Left ventricle myocardium inferior (tissue), 1 donor: ENCODE data around the gene CRTC1. TPM values are rescaled to one million over a fixed set of nuclear protein-coding genes. Genes with fewer than 3 reads are reported as not detected.

Experiments used
- DNase-seq: peaks from one replicate; pipeline ENCODE4 v3.0.0-alpha.2; 2020
- H3K27ac ChIP-seq: fragments of 200-600 bp; replicated peaks from 2 replicates; pipeline ENCODE4 v1.8.0; 2021
- H3K27me3 ChIP-seq: fragments of 200-600 bp; 2 replicates; pipeline ENCODE4 v1.8.0; 2021; ENCODE audit warnings: low read depth
- H3K36me3 ChIP-seq: fragments of 200-600 bp; 2 replicates; pipeline ENCODE4 v1.8.0; 2021
- H3K4me1 ChIP-seq: fragments of 200-600 bp; 2 replicates; pipeline ENCODE4 v1.8.0; 2021
- H3K4me3 ChIP-seq: fragments of 200-600 bp; 2 replicates; pipeline ENCODE4 v1.8.0; 2021; ENCODE audit warnings: mild to moderate bottlenecking, moderate library complexity
- H3K9me3 ChIP-seq: fragments of 200-600 bp; replicated peaks from 2 replicates; pipeline ENCODE4 v1.8.0; 2021
- intact Hi-C: fragments of 100-400 bp; cut with micrococcal nuclease; formaldehyde crosslinking; loops from one replicate; pipeline ENCODE4 v1.11.0; 2022
- total RNA-seq: library from RNA; stranded (reverse); fragmentation: NEBNext Ultra II Directional; extraction: Animal tissue kit (Norgen Biotek cat#: 25700); gene quantifications from one replicate; pipeline ENCODE4 v1.2.1, GENCODE V29; 2021
- TF ChIP-seq, protein P1 (sequence below): fragments of 200-600 bp; IDR thresholded peaks from 2 replicates; pipeline ENCODE4 v1.8.0; 2021; ENCODE audit warnings: antibody characterized with exemption, mild to moderate bottlenecking, borderline replicate concordance
- donor health status: DM: no; HTN: yes; CAD: no; lungs with severe emphysema.

CRTC1 gene
- total RNA-seq, 1 donor from 2014 or later, result 9.7 TPM

DNA sequence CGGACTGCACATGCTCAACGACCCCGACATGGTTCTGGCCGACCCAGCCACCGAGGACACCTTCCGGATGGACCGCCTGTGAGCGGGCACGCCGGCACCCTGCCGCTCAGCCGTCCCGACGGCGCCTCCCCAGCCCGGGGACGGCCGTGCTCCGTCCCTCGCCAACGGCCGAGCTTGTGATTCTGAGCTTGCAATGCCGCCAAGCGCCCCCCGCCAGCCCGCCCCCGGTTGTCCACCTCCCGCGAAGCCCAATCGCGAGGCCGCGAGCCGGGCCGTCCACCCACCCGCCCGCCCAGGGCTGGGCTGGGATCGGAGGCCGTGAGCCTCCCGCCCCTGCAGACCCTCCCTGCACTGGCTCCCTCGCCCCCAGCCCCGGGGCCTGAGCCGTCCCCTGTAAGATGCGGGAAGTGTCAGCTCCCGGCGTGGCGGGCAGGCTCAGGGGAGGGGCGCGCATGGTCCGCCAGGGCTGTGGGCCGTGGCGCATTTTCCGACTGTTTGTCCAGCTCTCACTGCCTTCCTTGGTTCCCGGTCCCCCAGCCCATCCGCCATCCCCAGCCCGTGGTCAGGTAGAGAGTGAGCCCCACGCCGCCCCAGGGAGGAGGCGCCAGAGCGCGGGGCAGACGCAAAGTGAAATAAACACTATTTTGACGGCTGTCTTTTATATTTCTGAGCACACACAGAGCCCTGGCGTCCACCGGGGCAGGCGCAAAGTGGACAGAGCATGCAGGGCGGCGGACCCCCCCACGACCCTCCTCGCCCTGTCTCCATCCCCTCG is 94.0 kb downstream of the CRTC1 start:
- H3K9me3 ChIP-seq, result no peaks in the 10 kb centered on the region
- peaks cover 30% of the 10 kb centered on the region for H3K27me3 ChIP-seq
- peak overlapping the region; percentile 10 for H3K4me3 ChIP-seq
- DNase-seq, result no peak
- no peaks in the 10 kb centered on the region for H3K4me1 ChIP-seq
- TF ChIP-seq, protein P1, sequence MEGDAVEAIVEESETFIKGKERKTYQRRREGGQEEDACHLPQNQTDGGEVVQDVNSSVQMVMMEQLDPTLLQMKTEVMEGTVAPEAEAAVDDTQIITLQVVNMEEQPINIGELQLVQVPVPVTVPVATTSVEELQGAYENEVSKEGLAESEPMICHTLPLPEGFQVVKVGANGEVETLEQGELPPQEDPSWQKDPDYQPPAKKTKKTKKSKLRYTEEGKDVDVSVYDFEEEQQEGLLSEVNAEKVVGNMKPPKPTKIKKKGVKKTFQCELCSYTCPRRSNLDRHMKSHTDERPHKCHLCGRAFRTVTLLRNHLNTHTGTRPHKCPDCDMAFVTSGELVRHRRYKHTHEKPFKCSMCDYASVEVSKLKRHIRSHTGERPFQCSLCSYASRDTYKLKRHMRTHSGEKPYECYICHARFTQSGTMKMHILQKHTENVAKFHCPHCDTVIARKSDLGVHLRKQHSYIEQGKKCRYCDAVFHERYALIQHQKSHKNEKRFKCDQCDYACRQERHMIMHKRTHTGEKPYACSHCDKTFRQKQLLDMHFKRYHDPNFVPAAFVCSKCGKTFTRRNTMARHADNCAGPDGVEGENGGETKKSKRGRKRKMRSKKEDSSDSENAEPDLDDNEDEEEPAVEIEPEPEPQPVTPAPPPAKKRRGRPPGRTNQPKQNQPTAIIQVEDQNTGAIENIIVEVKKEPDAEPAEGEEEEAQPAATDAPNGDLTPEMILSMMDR, result no peak
- intact Hi-C loops, result no loop called here
- H3K27ac ChIP-seq, result no peak overlapping the region
- H3K36me3 ChIP-seq, result no peaks in the 10 kb centered on the region

DNA sequence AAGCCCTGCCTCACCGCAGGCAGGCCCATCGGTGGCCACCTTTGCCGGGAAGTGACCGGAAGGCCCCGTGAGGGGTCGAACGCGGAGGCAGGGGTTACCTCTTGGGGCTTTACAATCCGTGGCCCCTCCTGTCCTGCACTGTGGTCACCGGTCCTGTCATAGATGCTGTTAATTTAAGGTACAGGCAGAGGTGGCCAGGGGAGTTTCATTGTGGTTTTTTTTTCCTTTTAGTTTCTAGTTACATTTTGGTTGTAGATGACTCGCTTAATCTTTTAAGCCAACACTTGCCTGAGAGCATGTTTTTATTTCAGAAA is 94.6 kb downstream of the CRTC1 start:
- intact Hi-C loops, result no loop called here
- no peaks in the 10 kb centered on the region for H3K9me3 ChIP-seq
- H3K27me3 ChIP-seq, result peaks cover 32% of the 10 kb centered on the region
- no peaks in the 10 kb centered on the region for H3K4me1 ChIP-seq
- DNase-seq, result no peak
- no peak overlapping the region for H3K27ac ChIP-seq
- H3K36me3 ChIP-seq, result no peaks in the 10 kb centered on the region
- TF ChIP-seq, protein P1, result no peak
- peak overlapping the region; percentile 10 for H3K4me3 ChIP-seq

DNA sequence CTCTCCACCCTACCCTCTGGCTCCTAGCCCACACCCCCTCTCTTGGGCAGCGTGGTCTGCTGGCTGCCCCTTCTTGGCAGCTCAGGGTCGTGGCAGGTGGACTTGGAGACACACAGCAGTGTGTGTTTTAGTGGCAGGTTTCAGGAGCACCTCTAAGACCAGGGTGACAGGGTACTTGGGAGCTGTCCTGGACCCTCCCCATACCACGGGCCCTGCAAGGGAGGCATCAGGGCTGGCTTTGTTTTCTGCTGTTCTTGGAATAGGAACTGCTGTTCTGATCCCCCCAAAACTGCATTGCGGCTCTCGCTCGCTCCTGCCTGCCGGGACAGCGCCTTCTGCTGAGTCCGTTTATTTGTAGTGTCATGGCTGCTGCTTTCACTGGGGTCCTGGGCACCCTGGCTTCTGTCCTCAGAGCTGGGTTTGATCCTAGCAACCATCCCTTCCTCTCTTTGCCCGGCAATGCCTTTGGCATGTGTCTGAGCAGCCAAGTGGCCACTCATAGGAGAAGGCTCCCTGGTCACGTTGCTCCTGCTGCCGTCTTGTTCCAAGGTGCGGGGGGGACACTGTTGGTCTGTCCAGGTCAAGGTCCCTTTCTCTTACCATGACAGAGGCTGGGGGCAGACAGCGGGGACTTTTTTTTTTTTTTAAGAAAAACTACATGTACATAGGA is 95.5 kb downstream of the CRTC1 start:
- Histone ChIP-seq H3K9me3 (no peaks in the 10 kb centered on the region), H3K27ac (no peak overlapping the region), H3K4me3 (no peak overlapping the region), H3K27me3 (peaks cover 34% of the 10 kb centered on the region), H3K36me3 (no peaks in the 10 kb centered on the region), H3K4me1 (no peaks in the 10 kb centered on the region)
- intact Hi-C loops, result no loop called here
- no peak for DNase-seq
- TF ChIP-seq, protein P1, result no peak

DNA sequence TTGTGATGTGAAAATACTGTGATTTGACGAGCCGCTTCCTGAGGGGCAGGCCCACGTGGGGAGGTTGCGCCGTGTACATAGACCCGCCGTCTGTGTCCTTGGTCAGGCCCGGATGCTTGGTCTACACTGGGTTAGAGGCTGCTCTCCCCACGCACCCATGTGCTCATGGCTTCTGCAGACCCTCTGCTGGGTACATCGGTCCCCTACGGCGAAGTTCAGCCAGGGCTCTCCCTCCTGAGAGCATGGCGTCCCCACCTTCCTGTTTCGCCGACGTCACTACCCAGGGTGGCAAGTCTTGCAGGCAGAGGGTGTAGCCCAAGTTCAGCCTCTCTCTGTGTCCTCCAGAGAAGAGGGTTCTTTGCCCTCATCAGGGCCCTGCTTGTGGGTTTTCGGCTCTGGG is 96.6 kb downstream of the CRTC1 start:
- intact Hi-C loops, result no loop called here
- no peaks in the 10 kb centered on the region for H3K4me1 ChIP-seq
- H3K4me3 ChIP-seq, result no peak overlapping the region
- peaks cover 45% of the 10 kb centered on the region for H3K27me3 ChIP-seq
- no peaks in the 10 kb centered on the region for H3K36me3 ChIP-seq
- TF ChIP-seq, protein P1, result no peak
- no peak overlapping the region for H3K27ac ChIP-seq
- H3K9me3 ChIP-seq, result no peaks in the 10 kb centered on the region
- no peak for DNase-seq

DNA sequence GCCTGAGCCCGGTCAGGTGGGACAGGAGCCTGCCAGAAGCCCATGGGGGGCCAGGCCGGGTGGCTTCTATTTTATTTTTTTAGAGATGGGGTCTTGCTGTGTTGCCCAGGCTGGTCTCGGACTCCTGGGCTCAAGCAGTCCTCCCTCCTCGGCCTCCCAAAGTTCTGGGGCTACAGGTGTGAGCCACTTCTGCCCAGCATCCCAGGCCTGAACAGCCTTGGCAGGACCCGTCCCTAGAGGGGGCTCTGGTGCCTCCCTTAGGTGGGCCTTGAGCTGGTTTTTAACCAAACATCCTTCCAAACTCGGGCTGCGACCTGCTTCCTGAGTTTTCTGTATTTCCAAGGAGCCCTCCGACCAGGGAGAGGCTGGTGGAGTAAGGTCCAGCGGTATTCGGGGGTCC is 97.2 kb downstream of the CRTC1 start:
- no peak overlapping the region for H3K27ac ChIP-seq
- intact Hi-C loops, result no loop called here
- DNase-seq, result no peak
- H3K9me3 ChIP-seq, result no peaks in the 10 kb centered on the region
- TF ChIP-seq, protein P1, result no peak
- no peak overlapping the region for H3K4me3 ChIP-seq
- peaks cover 5% of the 10 kb centered on the region for H3K4me1 ChIP-seq
- H3K36me3 ChIP-seq, result no peaks in the 10 kb centered on the region
- H3K27me3 ChIP-seq, result peaks cover 51% of the 10 kb centered on the region
